H9 (cell line): ENCODE measurements around the gene MYCN. TPM values are rescaled to one million over a fixed set of nuclear protein-coding genes. Genes with fewer than 3 reads are reported as not detected.
"Not testable (repeated sequence)": the region's sequence is repeated elsewhere in the genome, so short reads cannot be mapped to it uniquely, and the experiment has no call there.

ENCODE experiments used
- DNase-seq: peaks from one replicate; pipeline ENCODE4 v3.0.0-alpha.2; 2017
- H2AFZ ChIP-seq: one replicate; pipeline ENCODE4 v1.6.1; 2013; ENCODE audit warnings: mild to moderate bottlenecking, low read length, control low read depth, moderate library complexity
- H2AK5ac ChIP-seq: 2 replicates; pipeline ENCODE4 v1.6.1; 2013; ENCODE audit warnings: low read length, control low read depth, mixed read lengths; ENCODE audit not compliant: insufficient read length
- H2BK120ac ChIP-seq: one replicate; pipeline ENCODE4 v1.6.1; 2013; ENCODE audit warnings: low read depth, mild to moderate bottlenecking, low read length, control low read depth, inconsistent platforms; ENCODE audit not compliant: poor library complexity, severe bottlenecking
- H2BK12ac ChIP-seq: 2 replicates; pipeline ENCODE4 v1.6.1; 2013; ENCODE audit warnings: low read length, control low read depth, mixed read lengths, low read depth; ENCODE audit not compliant: insufficient read length
- H2BK15ac ChIP-seq: 2 replicates; pipeline ENCODE4 v1.6.1; 2013; ENCODE audit warnings: low read depth, low read length, control low read depth
- H2BK20ac ChIP-seq: one replicate; pipeline ENCODE4 v1.6.1; 2013; ENCODE audit warnings: low read depth, mild to moderate bottlenecking, low read length, control low read depth, inconsistent platforms; ENCODE audit not compliant: poor library complexity, severe bottlenecking
- H2BK5ac ChIP-seq: 2 replicates; pipeline ENCODE4 v1.6.1; 2013; ENCODE audit warnings: low read length, control low read depth, mixed read lengths; ENCODE audit not compliant: insufficient read length
- H3K14ac ChIP-seq: 2 replicates; pipeline ENCODE4 v1.6.1; 2013; ENCODE audit warnings: low read length, control low read depth; ENCODE audit not compliant: insufficient read depth
- H3K18ac ChIP-seq: 2 replicates; pipeline ENCODE4 v1.6.1; 2013; ENCODE audit warnings: low read depth, mild to moderate bottlenecking, mixed read lengths, low read length, control low read depth; ENCODE audit not compliant: insufficient read length
- H3K23ac ChIP-seq: 2 replicates; pipeline ENCODE4 v1.6.1; 2013; ENCODE audit warnings: low read length, control low read depth, mixed read lengths, low read depth; ENCODE audit not compliant: insufficient read length
- H3K23me2 ChIP-seq: 2 replicates; pipeline ENCODE4 v1.6.1; 2013; ENCODE audit warnings: low read depth, mild to moderate bottlenecking, mixed read lengths, low read length, control low read depth; ENCODE audit not compliant: insufficient read length, poor library complexity, severe bottlenecking
- H3K27ac ChIP-seq: 2 replicates; pipeline ENCODE4 v1.5.1; 2013; ENCODE audit warnings: low read length, control low read depth, mixed read lengths, low read depth; ENCODE audit not compliant: insufficient read length
- H3K27me3 ChIP-seq: 2 replicates; pipeline ENCODE4 v1.6.1; 2013; ENCODE audit warnings: low read length, control low read depth, inconsistent platforms; ENCODE audit not compliant: insufficient read depth
- H3K4ac ChIP-seq: 2 replicates; pipeline ENCODE4 v1.6.1; 2013; ENCODE audit warnings: low read depth, mild to moderate bottlenecking, control low read depth, inconsistent platforms, low read length, moderate library complexity
- H3K4me1 ChIP-seq: 2 replicates; pipeline ENCODE4 v1.6.1; 2013; ENCODE audit warnings: low read length, control low read depth, inconsistent platforms; ENCODE audit not compliant: insufficient read depth
- H3K4me2 ChIP-seq: 2 replicates; pipeline ENCODE4 v1.6.1; 2013; ENCODE audit warnings: low read length, control low read depth, mixed read lengths; ENCODE audit not compliant: insufficient read length, insufficient read depth
- H3K56ac ChIP-seq: 2 replicates; pipeline ENCODE4 v1.6.1; 2013; ENCODE audit warnings: low read depth, mild to moderate bottlenecking, mixed read lengths, low read length, control low read depth; ENCODE audit not compliant: insufficient read length
- H3K79me1 ChIP-seq: 2 replicates; pipeline ENCODE4 v1.6.1; 2013; ENCODE audit warnings: low read depth, mild to moderate bottlenecking, moderate library complexity, low read length, control low read depth, inconsistent platforms; ENCODE audit not compliant: insufficient read depth, poor library complexity, severe bottlenecking
- H3K79me2 ChIP-seq: 2 replicates; pipeline ENCODE4 v1.6.1; 2013; ENCODE audit warnings: low read length, control low read depth, inconsistent platforms; ENCODE audit not compliant: insufficient read depth
- H3K9ac ChIP-seq: 2 replicates; pipeline ENCODE4 v1.6.1; 2013; ENCODE audit warnings: low read length, control low read depth, mixed read lengths; ENCODE audit not compliant: insufficient read length; ENCODE audit errors: extremely low read depth
- H3K9me3 ChIP-seq: one replicate; pipeline ENCODE4 v1.6.1; 2013; ENCODE audit warnings: low read depth, low read length, inconsistent platforms; ENCODE audit not compliant: control insufficient read depth
- H3T11ph ChIP-seq: one replicate; pipeline ENCODE4 v1.6.1; 2013; ENCODE audit warnings: mild to moderate bottlenecking, low read length, control low read depth, inconsistent platforms
- H4K20me1 ChIP-seq: one replicate; pipeline ENCODE4 v1.6.1; 2013; ENCODE audit not compliant: control insufficient read depth, insufficient read length, insufficient read depth
- H4K5ac ChIP-seq: 2 replicates; pipeline ENCODE4 v1.6.1; 2013; ENCODE audit warnings: low read depth, mild to moderate bottlenecking, mixed read lengths, low read length, control low read depth; ENCODE audit not compliant: insufficient read length
- H4K8ac ChIP-seq: replicated peaks from 2 replicates; pipeline ENCODE4 v1.6.1; 2013; ENCODE audit warnings: low read length, control low read depth, mixed read lengths, low read depth; ENCODE audit not compliant: insufficient read length
- H4K91ac ChIP-seq: 2 replicates; pipeline ENCODE4 v1.6.1; 2013; ENCODE audit warnings: low read depth, mild to moderate bottlenecking, moderate library complexity, mixed read lengths, low read length, control low read depth; ENCODE audit not compliant: insufficient read length
- H3K27ac Mint-ChIP-seq, 3 experiments: 2 replicates in 2 of 3; 3 replicates in 1 of 3; pipeline ENCODE4 v1.8.0; 2020 to 2021; ENCODE audit warnings: mixed read lengths in 3 of 3, mild to moderate bottlenecking in 1 of 3, moderate library complexity in 1 of 3
- H3K27me3 Mint-ChIP-seq: 2 replicates; pipeline ENCODE4 v1.8.0; 2021; ENCODE audit warnings: low read depth, mild to moderate bottlenecking, moderate library complexity, mixed read lengths
- H3K36me3 Mint-ChIP-seq, 3 experiments: 2 replicates in 2 of 3; 3 replicates in 1 of 3; pipeline ENCODE4 v1.8.0; 2020 to 2021; ENCODE audit warnings: low read depth in 3 of 3, mixed read lengths in 3 of 3; ENCODE audit not compliant: insufficient read depth in 1 of 3
- H3K4me1 Mint-ChIP-seq, 2 experiments: 2 replicates each; pipeline ENCODE4 v1.8.0; 2020; ENCODE audit warnings: mixed read lengths in 2 of 2
- H3K4me3 Mint-ChIP-seq, 2 experiments: 2 replicates in 1 of 2; 3 replicates in 1 of 2; pipeline ENCODE4 v1.8.0; 2020 to 2021; ENCODE audit warnings: mild to moderate bottlenecking in 2 of 2, mixed read lengths in 2 of 2, moderate library complexity in 1 of 2
- H3K9me3 Mint-ChIP-seq, 2 experiments: 2 replicates in 1 of 2; 3 replicates in 1 of 2; pipeline ENCODE4 v1.8.0; 2020; ENCODE audit warnings: mild to moderate bottlenecking in 2 of 2, mixed read lengths in 2 of 2, moderate library complexity in 1 of 2
- CTCF ChIP-seq: fragments of 200-600 bp; sonication (generic); conservative IDR thresholded peaks from 3 replicates; pipeline ENCODE4 v1.8.0; 2021; ENCODE audit warnings: antibody characterized with exemption, mild to moderate bottlenecking
- WGBS: extraction: QIAGEN DNeasy Blood & Tissue Kit; methylation state at CpG from one replicate; pipeline ENCODE4 v1.1.7; 2013; ENCODE audit warnings: missing lambda C conversion rate, low lambda C conversion rate, mixed read lengths; ENCODE audit not compliant: insufficient read length; ENCODE audit errors: extremely low coverage; 5-methylcytosine and 5-hydroxymethylcytosine counted together
- total RNA-seq: library from RNA; stranded (reverse); gene quantifications from 2 replicates; pipeline ENCODE4 v1.2.1, GENCODE V29; 2021

MYCN gene
- total RNA-seq, 1 experiment from 2014 or later: 100.0 TPM

GRCh38 chr2:15914596-15915385 is 25.6 kb upstream of the MYCN start:
- H3K56ac ChIP-seq: no peak overlapping the region
- no peak overlapping the region for H2BK5ac ChIP-seq
- H2BK120ac ChIP-seq: no peak overlapping the region
- H3K18ac ChIP-seq: no peak overlapping the region
- H2BK15ac ChIP-seq: no peak overlapping the region
- Mint-ChIP-seq H3K4me1 (peaks cover 6 to 13% of the 10 kb centered on the region in 2 experiments), H3K9me3 (no peaks in the 10 kb centered on the region), H3K36me3 (no peaks in the 10 kb centered on the region), H3K27me3 (peaks cover 4% of the 10 kb centered on the region), H3K4me3 (no peak overlapping the region), H3K27ac (no peak overlapping the region; a peak in 1 of 7 replicates)
- no peak overlapping the region for H3T11ph ChIP-seq
- H3K9ac ChIP-seq: no peak overlapping the region
- H3K79me1 ChIP-seq: no peaks in the 10 kb centered on the region
- no peaks in the 10 kb centered on the region for H3K79me2 ChIP-seq
- no peak overlapping the region for H3K4ac ChIP-seq
- DNase-seq: no peak
- no peaks in the 10 kb centered on the region for H3K23me2 ChIP-seq
- no peak overlapping the region for H2AK5ac ChIP-seq
- no peak overlapping the region for H3K27ac ChIP-seq
- no CpG with 5 or more reads among the region's 10 CpGs for WGBS
- no peak overlapping the region for H2AFZ ChIP-seq
- no peak overlapping the region for H4K5ac ChIP-seq
- no peak overlapping the region for H4K8ac ChIP-seq
- H3K4me2 ChIP-seq: no peak overlapping the region
- H2BK20ac ChIP-seq: no peak overlapping the region
- TF ChIP-seq CTCF: no peak
- H3K9me3 ChIP-seq: no peaks in the 10 kb centered on the region
- no peak overlapping the region for H3K14ac ChIP-seq
- H4K91ac ChIP-seq: no peak overlapping the region
- no peak overlapping the region for H2BK12ac ChIP-seq
- H4K20me1 ChIP-seq: no peaks in the 10 kb centered on the region
- no peak overlapping the region for H3K23ac ChIP-seq
- no peaks in the 10 kb centered on the region for H3K4me1 ChIP-seq
- no peaks in the 10 kb centered on the region for H3K27me3 ChIP-seq

GRCh38 chr2:15915546-15915945 is 24.8 kb upstream of the MYCN start:
- H3K27ac Mint-ChIP-seq: not testable (repeated sequence)
- no CpG with 5 or more reads among the region's 4 CpGs for WGBS

More at GRCh38 chr2:15915546-15915945, 24.8 kb upstream of the MYCN start:
- not testable (repeated sequence) for H3K27me3 Mint-ChIP-seq, H2AFZ ChIP-seq, DNase-seq, H3K18ac ChIP-seq, H2BK5ac ChIP-seq, H3K79me1 ChIP-seq, H3T11ph ChIP-seq, H2BK12ac ChIP-seq, H3K9me3 Mint-ChIP-seq, H3K4me2 ChIP-seq, H3K23ac ChIP-seq, H2AK5ac ChIP-seq, H4K20me1 ChIP-seq, H3K14ac ChIP-seq, H3K4ac ChIP-seq, H3K27ac ChIP-seq, H4K91ac ChIP-seq, H3K9me3 ChIP-seq, H4K8ac ChIP-seq, H3K23me2 ChIP-seq, H2BK15ac ChIP-seq, H3K4me1 ChIP-seq, H3K27me3 ChIP-seq, H2BK120ac ChIP-seq, H3K9ac ChIP-seq, H3K56ac ChIP-seq, H3K79me2 ChIP-seq, H4K5ac ChIP-seq, H3K4me3 Mint-ChIP-seq, H3K36me3 Mint-ChIP-seq, H2BK20ac ChIP-seq
- peaks cover 8 to 13% of the 10 kb centered on the region in 2 experiments for H3K4me1 Mint-ChIP-seq
